IPS-NIHi7 (cell line): ENCODE data around the gene PPP1R3E.
"Not testable (repeated sequence)": the region's sequence is repeated elsewhere in the genome, so short reads cannot be mapped to it uniquely, and the experiment has no call there.

ENCODE experiments used
- DNase-seq: peaks from one replicate; pipeline ENCODE4 v3.0.0; 2012; ENCODE audit warnings: mixed read lengths; ENCODE audit errors: extremely low spot score

PPP1R3E gene

GRCh38 chr14:23302290-23303225, at the start of gene PPP1R3E:
PPP1R3E (minus strand) TSS chr14:23302859; CDS start chr14:23302576, 283 bp downstream.
- peak; percentile 21 for DNase-seq

GRCh38 chr14:23351681-23352505, 49.2 kb upstream of the PPP1R3E start:
- DNase-seq: peak; percentile 67

DNA sequence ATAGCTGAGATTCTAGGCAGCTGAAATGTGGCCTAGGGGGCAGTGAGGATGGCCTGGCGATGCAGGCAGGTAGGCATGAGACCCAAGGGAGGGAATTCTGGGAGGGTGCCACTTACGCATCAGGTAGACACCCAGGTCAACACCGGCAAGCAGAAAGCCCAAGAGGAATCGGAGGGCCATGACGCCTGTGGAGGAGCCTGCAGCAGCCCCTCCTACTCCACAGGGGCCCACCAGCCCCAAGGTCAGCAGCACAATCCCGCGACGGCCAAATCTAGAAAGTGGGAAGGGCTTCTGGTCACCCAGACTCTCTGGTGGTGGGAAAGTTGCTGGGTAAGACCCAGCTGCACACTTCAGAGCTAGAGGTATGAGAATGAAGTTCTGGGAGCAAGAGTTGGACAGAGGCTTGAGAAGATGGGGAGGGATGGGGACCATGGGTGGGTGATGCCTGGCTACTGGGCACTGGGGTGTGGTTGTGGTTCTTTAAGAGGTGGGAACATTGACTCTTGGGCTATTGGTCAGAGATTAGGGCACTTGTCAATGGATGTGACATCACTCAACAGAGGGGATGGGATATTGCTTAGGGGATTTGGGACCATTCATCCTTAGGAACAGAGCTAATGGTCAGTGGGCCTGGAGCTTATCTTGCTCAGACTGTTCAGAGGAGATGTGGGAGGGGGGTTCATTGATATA, 46.6 kb upstream of the PPP1R3E start:
- DNase-seq: no peak

DNA sequence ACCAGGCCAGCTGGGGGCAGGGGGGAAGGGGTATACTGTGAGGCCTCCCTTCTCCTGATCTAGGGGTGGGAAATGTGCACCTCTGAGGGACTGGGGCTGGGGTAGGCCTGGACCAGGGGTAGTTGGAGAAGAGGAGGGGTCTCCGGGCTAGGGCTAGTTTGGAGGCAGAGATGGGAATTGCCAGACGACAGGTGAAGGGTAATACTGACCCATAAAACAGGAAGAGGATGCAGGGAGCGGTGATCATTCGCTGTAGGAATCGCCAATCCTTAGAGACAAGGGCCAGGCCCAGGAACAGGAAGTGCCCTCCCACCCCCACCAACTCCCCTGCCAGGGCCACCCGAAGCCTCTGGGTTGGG, 45.6 kb upstream of the PPP1R3E start:
- no peak for DNase-seq

- no peak for DNase-seq
Observed at GRCh38 chr14:23347406-23348296, 45.0 kb upstream of the PPP1R3E start.

DNA sequence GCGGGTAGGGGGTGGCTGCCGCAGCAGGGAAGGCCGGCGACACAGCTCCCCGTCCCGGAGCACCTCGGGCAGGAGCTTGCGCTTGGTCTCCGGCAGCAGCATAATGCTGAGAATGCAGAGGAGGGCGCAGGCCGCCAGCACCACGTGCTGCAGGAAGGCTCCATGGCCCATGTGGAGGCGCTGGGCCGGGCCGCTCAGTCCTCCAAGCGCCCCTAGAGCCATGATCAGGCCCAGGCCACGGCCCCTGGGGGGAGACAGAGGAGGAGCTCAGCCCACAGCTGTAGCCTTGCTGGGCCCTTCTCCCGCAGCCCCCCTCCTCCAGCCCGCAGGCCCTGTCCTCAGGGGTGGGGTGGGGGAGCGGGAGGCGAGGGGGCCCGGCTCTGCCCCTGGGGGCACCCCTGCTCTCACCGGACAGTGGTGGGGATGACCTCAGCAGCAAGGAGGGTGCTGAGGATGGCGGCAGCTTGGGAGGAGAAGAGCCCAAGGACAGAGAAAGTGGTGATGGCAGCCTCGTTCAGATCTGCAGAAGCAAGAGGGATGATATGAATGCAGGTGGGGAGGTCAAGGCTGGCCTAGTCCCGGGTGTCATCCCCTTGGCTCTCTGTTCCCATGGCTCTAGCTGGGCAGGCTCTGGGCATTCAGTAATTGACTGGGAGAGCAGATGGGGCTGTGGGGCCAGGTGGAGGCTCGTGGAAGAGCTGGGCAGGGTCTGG, 44.2 kb upstream of the PPP1R3E start:
- peak; percentile 26 for DNase-seq

DNA sequence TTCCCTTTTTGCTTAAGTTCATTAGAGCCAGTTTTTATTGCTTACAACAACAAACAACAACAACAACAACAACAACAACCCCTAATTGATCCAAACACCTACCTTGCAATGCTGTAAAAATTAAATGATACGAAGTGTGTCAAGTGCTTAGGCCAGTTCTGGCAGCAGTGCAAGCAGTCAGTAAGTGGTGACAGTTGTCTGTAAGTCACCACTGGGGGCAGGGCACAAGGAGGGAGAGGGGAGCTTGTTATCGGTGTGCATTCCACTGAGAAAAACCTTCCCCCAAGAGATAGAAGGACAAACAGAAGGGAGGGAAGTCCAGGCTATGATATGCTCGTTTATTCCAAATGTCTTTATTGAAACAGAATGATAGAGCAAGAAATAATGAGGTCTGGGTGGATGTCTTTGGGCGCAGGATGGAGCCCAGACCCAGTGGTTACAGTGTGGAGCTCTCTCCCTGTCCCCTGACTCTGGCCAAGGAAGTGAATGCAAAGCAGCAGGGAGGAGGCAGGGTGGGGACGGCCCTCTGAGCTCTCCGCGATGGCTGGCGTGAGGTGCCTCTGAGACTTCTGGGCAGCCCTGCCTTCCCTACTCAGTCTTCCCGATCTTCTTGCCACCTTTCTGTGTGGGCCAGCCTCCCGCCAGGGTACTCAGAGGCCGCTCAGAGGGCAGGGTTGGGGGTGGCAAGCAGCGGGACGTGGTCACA, 43.5 kb upstream of the PPP1R3E start:
- peak; percentile 36 for DNase-seq

DNA sequence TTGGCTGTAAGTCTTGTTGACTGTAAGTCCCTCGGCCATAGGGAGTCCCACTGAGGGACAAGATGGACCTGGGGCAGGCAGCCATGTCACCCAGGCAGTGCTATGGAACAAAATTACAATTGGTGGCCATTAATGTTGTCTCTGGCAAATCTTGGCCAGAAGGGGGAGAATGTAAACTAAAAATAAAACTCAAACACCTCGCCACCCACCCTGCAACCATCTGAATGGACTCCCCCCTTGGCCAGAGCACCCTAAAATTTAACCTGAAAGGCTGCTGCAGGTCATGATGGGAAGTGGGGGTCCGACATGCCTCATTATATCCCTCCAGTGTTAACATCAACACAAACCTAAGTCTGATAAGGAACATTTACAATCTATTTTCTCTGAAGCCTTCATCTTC, 41.8 kb upstream of the PPP1R3E start:
- no peak for DNase-seq

GRCh38 chr14:23339506-23340268, 37.0 kb upstream of the PPP1R3E start:
- DNase-seq: no peak

DNA sequence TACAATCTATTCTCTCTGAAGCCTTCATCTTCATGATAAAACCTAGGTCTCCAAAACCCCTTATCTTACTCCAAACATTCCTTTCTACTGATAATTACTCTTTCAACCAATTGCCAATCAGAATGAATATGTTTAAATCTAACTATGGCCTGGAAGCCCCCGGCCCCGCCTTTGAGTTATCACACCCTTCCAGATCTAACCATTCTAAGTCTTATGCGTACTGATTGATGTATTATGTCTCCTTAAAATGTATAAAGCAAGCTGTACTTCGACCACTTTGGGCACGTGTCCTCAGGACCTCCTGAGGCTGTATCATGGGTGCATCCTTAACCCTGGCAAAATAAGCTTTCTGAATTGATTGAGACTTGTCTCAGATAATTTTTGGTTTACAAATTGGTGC, 33.0 kb upstream of the PPP1R3E start:
- DNase-seq: no peak

DNA sequence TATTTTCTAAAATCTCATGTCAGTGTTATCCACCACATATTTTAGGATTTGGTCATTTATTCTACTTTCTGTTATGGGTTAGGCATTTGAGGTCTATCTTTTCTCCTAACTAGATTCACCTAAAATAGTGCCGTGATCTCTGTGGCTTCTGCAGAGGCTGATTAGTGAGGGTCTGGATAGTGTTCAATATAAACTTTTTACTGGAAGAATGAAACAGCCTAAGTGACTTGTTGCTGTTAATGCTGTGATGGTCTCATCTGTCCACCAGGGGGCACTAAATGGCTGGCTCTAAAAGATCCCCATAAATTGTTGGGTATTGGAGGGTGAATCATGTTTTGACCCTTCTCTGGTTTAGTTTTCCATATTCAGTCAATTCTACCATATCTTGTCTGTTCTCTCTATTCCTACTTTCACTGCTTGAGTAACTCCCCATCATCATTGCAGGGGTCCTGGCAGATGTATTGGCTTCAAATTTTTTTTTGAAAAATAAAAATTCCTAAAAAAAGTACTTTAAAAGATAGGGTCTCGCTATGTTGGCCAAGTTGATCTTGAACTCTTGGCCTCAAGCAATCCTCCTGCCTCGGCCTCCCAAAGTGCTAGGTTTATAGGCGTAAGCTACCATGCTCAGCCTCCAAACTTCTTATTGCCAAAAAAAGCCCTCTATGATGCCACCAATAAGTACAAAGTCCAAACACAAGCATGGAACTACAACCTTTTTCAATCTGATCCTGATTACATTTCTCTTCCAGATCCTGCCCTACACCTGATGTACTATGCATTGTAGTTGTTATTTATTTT, 25.5 kb upstream of the PPP1R3E start:
- DNase-seq: peak; percentile 78

GRCh38 chr14:23326491-23327332, 24.1 kb upstream of the PPP1R3E start:
- DNase-seq: no peak

DNA sequence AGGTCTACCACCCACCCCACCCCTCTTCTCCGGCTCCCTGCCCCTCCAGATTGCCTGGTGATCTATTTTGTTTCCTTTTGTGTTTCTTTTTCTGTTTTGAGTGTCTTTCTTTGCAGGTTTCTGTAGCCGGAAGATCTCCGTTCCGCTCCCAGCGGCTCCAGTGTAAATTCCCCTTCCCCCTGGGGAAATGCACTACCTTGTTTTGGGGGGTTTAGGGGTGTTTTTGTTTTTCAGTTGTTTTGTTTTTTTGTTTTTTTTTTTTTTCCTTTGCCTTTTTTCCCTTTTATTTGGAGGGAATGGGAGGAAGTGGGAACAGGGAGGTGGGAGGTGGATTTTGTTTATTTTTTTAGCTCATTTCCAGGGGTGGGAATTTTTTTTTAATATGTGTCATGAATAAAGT, 23.1 kb upstream of the PPP1R3E start:
- not testable (repeated sequence) for DNase-seq

GRCh38 chr14:23324993-23325392, 22.3 kb upstream of the PPP1R3E start:
- DNase-seq: no peak

DNA sequence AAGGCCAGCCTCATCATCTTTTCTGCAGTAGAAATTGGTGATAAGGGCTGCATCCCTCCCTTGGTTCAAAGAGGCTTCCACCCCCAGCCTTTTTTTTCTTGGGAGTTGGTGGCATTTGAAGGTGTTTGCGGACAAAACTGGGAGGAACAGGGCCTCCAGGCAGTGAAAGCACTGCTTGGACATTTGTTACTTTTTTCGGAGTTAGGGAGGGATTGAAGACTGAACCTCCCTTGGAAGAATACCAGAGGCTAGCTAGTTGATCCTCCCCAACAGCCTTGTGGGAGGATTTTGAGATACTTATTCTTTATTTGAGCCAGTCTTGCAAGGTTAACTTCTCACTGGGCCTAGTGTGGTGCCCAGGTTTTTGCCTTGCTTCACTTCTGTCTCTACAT, 21.8 kb upstream of the PPP1R3E start:
- no peak for DNase-seq

DNA sequence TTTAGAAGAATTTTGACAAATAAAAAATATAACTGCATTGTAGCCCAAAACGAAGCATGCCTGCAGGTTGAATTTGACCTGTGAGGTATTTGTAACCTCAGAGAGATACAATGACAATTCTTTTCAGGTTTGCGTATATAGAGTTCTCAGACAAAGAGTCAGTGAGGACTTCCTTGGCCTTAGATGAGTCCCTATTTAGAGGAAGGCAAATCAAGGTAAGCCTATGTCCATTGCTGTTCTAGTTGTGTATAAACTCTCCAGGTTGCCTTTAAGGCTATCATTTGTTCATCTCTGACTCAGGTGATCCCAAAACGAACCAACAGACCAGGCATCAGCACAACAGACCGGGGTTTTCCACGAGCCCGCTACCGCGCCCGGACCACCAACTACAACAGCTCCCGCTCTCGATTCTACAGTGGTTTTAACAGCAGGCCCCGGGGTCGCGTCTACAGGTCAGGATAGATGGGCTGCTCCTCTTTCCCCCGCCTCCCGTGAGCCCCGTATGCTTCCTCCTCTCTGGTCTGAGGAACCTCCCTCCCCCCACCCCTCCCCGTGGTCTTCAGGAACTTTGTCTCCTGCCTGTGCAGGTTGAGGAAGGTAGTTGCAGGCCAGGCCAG, 21.3 kb upstream of the PPP1R3E start:
- DNase-seq: no peak
